PFSK-1 (cell line): Measurements from ENCODE around the gene ZNF396.

Experiments
- FOXP2 ChIP-seq: optimal IDR thresholded peaks from 2 replicates; pipeline ENCODE3; 2011; ENCODE audit warnings: borderline replicate concordance, control low read depth, inconsistent platforms; ENCODE audit not compliant: insufficient read depth; ENCODE audit errors: extremely low read length, extremely low read depth
- POLR2AphosphoS5 ChIP-seq: IDR thresholded peaks from 2 replicates; pipeline ENCODE4 v1.6.1; 2012; ENCODE audit warnings: low read depth, mild to moderate bottlenecking, control low read depth, low read length, moderate library complexity
- REST ChIP-seq, 2 experiments: IDR thresholded peaks; 2 replicates each; pipeline versions ENCODE4 v1.6.1 to v1.8.0; 2011 to 2012; ENCODE audit warnings: low read depth in 2 of 2, low read length in 2 of 2, control low read depth in 1 of 2, inconsistent platforms in 1 of 2, mild to moderate bottlenecking in 1 of 2, moderate library complexity in 1 of 2; ENCODE audit not compliant: insufficient read depth in 1 of 2
- SIN3A ChIP-seq: IDR thresholded peaks from 2 replicates; pipeline ENCODE4 v1.6.1; 2012; ENCODE audit warnings: mild to moderate bottlenecking, low read length, moderate library complexity, borderline replicate concordance; ENCODE audit not compliant: insufficient read depth
- TAF1 ChIP-seq: IDR thresholded peaks from 2 replicates; pipeline ENCODE4 v1.6.1; 2012; ENCODE audit warnings: low read length, control low read depth, borderline replicate concordance; ENCODE audit not compliant: insufficient read depth

The ZNF396 gene

GRCh38 chr18:35348001-35348400 lies 29.1 kb downstream of the ZNF396 start:
- no peak for TF ChIP-seq TAF1
- no peak for TF ChIP-seq FOXP2
- TF ChIP-seq REST (IDR thresholded peaks at IDR 0.05; ENCODE audit: insufficient read depth in 1 of 2, low read depth in 2 of 2, low read length in 2 of 2) = no peak
- no peak for TF ChIP-seq POLR2AphosphoS5
- no peak for TF ChIP-seq SIN3A

- TF ChIP-seq TAF1 (no peak), SIN3A (no peak), FOXP2 (no peak), POLR2AphosphoS5 (no peak), REST (IDR thresholded peaks at IDR 0.05; ENCODE audit: insufficient read depth in 1 of 2, low read depth in 2 of 2, low read length in 2 of 2) (no peak)
Measured at GRCh38 chr18:35345950-35346349, 31.2 kb downstream of the ZNF396 start.

- TF ChIP-seq SIN3A (no peak), POLR2AphosphoS5 (no peak), REST (IDR thresholded peaks at IDR 0.05; ENCODE audit: insufficient read depth in 1 of 2, low read depth in 2 of 2, low read length in 2 of 2) (no peak), FOXP2 (no peak), TAF1 (no peak)
Measured at GRCh38 chr18:35345460-35345921, 31.6 kb downstream of the ZNF396 start.

GRCh38 chr18:35344736-35345459 lies 32.2 kb downstream of the ZNF396 start:
- TF ChIP-seq POLR2AphosphoS5 (no peak), SIN3A (no peak), TAF1 (no peak), REST (IDR thresholded peaks at IDR 0.05; ENCODE audit: insufficient read depth in 1 of 2, low read depth in 2 of 2, low read length in 2 of 2) (no peak), FOXP2 (no peak)
